Glutamatergic neuron (in vitro differentiated cells): ENCODE data around the gene KLF16. TPM values are rescaled to one million over a fixed set of nuclear protein-coding genes. Genes with fewer than 3 reads are reported as not detected.

Experiments
- DNase-seq: peaks from one replicate; pipeline ENCODE4 v3.0.0; 2022
- H3K27ac Mint-ChIP-seq: one replicate; pipeline ENCODE4 v1.8.0; 2020; ENCODE audit warnings: mild to moderate bottlenecking, mixed read lengths, inconsistent platforms; ENCODE audit not compliant: unreplicated experiment
- H3K27me3 Mint-ChIP-seq: one replicate; pipeline ENCODE4 v1.8.0; 2020; ENCODE audit warnings: mild to moderate bottlenecking, moderate library complexity, mixed read lengths, inconsistent platforms; ENCODE audit not compliant: unreplicated experiment
- H3K36me3 Mint-ChIP-seq: one replicate; pipeline ENCODE4 v1.8.0; 2020; ENCODE audit warnings: mild to moderate bottlenecking, mixed read lengths, inconsistent platforms; ENCODE audit not compliant: unreplicated experiment
- H3K4me1 Mint-ChIP-seq: one replicate; pipeline ENCODE4 v1.8.0; 2020; ENCODE audit warnings: mild to moderate bottlenecking, low read depth, mixed read lengths, inconsistent platforms; ENCODE audit not compliant: unreplicated experiment
- H3K4me3 Mint-ChIP-seq: one replicate; pipeline ENCODE4 v1.8.0; 2020; ENCODE audit warnings: mild to moderate bottlenecking, mixed read lengths, inconsistent platforms; ENCODE audit not compliant: unreplicated experiment
- H3K9me3 Mint-ChIP-seq: one replicate; pipeline ENCODE4 v1.8.0; 2020; ENCODE audit warnings: mild to moderate bottlenecking, moderate library complexity, mixed read lengths, inconsistent platforms; ENCODE audit not compliant: unreplicated experiment
- total RNA-seq: library from RNA; stranded (reverse); fragmentation: NEBNext Ultra II Directional; extraction: Animal tissue kit (Norgen Biotek cat#: 25700); gene quantifications from one replicate; pipeline ENCODE4 v1.2.1, GENCODE V29; 2021; ENCODE audit not compliant: unreplicated experiment
- TF ChIP-seq, protein P1 (sequence below): fragments of 200-600 bp; sonication (generic); IDR thresholded peaks from one replicate; pipeline ENCODE4 v1.5.0; 2021; ENCODE audit not compliant: partially characterized antibody, unreplicated experiment

KLF16 gene
- total RNA-seq, 1 donor from 2014 or later = 30.6 TPM

DNA sequence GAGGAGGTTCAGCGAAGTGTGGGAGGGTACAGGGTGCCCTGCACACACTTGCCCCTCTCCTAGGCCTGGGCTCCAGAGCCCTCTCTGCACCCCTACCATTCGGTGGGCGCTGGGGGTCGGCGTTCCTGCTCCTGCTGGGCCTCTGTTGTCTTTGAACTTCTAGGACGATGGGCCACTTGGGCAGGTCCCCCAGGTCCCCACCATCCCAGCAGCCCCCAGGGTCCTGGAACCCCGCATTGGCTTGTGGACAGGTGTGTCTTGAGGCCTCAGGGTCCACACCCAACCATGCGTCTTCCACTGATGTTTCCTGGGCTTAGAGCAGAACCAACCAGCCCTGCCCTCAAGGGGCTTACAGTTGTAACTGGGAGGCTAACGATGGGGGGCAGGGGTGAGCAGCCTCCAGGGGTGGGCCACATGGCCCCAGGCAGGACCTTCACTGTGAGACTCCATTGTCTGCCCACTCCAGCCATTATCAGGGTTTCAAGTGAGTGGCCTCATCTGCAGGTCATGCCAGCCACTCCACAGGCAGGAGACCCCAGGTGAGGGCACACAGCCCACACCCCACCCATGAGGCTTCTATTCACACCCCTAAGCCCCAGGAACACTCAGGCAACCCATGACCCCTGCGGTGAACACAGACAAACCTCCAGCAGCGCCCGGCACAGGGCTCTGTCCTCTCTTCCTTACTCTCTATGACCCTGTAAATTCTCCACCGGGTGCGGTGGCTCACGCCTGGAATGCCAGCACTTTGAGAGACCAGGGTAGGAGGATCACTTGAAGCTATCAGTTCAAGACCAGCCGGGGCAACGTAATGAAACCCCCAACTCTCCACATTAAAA, 2.0 kb upstream of the KLF16 start:
- H3K4me3 Mint-ChIP-seq = no peak overlapping the region
- H3K9me3 Mint-ChIP-seq = peaks cover 8% of the 10 kb centered on the region
- no peak for DNase-seq
- no peaks in the 10 kb centered on the region for H3K4me1 Mint-ChIP-seq
- TF ChIP-seq, protein P1, sequence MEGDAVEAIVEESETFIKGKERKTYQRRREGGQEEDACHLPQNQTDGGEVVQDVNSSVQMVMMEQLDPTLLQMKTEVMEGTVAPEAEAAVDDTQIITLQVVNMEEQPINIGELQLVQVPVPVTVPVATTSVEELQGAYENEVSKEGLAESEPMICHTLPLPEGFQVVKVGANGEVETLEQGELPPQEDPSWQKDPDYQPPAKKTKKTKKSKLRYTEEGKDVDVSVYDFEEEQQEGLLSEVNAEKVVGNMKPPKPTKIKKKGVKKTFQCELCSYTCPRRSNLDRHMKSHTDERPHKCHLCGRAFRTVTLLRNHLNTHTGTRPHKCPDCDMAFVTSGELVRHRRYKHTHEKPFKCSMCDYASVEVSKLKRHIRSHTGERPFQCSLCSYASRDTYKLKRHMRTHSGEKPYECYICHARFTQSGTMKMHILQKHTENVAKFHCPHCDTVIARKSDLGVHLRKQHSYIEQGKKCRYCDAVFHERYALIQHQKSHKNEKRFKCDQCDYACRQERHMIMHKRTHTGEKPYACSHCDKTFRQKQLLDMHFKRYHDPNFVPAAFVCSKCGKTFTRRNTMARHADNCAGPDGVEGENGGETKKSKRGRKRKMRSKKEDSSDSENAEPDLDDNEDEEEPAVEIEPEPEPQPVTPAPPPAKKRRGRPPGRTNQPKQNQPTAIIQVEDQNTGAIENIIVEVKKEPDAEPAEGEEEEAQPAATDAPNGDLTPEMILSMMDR = no peak
- H3K36me3 Mint-ChIP-seq = no peaks in the 10 kb centered on the region
- H3K27me3 Mint-ChIP-seq = peaks cover 4% of the 10 kb centered on the region
- no peak overlapping the region for H3K27ac Mint-ChIP-seq

GRCh38 chr19:1864480-1865171, 1.2 kb upstream of the KLF16 start:
- TF ChIP-seq, protein P1 = peak; percentile 90
- Mint-ChIP-seq H3K4me1 (no peaks in the 10 kb centered on the region), H3K36me3 (no peaks in the 10 kb centered on the region), H3K9me3 (peaks cover 8% of the 10 kb centered on the region), H3K27ac (no peak overlapping the region), H3K27me3 (peaks cover 4% of the 10 kb centered on the region), H3K4me3 (peak overlapping the region; percentile 68)
- DNase-seq = peak; percentile 90

- Mint-ChIP-seq H3K27me3 (peaks cover 4% of the 10 kb centered on the region), H3K9me3 (peaks cover 10% of the 10 kb centered on the region), H3K4me1 (peaks cover 4% of the 10 kb centered on the region), H3K36me3 (no peaks in the 10 kb centered on the region), H3K4me3 (no peak overlapping the region), H3K27ac (no peak overlapping the region)
- peak; percentile 94 for DNase-seq
- TF ChIP-seq, protein P1 = no peak
Observed at GRCh38 chr19:1863638-1864479, 480 bp upstream of the KLF16 start.

- H3K9me3 Mint-ChIP-seq = peaks cover 10% of the 10 kb centered on the region
- H3K27me3 Mint-ChIP-seq = peaks cover 4% of the 10 kb centered on the region
- peak overlapping the region; percentile 28 for H3K27ac Mint-ChIP-seq
- TF ChIP-seq, protein P1 = no peak
- H3K4me3 Mint-ChIP-seq = peak overlapping the region; percentile 85
- DNase-seq = peak; percentile 67
- H3K4me1 Mint-ChIP-seq = peaks cover 4% of the 10 kb centered on the region
- no peaks in the 10 kb centered on the region for H3K36me3 Mint-ChIP-seq
Observed at GRCh38 chr19:1862424-1863327, 703 bp downstream of the KLF16 start.
